ENCODE data around the gene MYO1B.

Gene MYO1B

DNA sequence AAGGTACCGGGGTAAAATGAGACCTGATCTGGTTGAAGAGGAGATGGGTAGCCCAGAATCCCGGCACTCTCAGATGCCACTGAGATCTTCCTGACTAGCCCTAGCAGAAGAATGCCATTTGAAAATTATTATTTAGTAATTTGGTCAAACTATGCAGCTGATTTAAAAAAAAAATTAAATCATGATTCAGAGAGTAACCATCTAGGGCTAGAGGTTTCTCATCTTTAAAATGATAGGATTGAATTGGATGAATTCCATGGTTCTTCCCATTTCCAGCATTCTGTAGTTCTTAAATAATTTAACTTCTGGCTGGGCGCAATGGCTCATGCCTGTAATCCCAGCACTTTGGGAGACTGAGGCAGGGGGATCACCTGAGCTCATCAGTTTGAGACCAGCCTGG is 106.1 kb downstream of the MYO1B start:
- Histone ChIP-seq H4K20me1 (ENCODE audit: insufficient read depth, low read length) (no peaks in the 10 kb centered on the region), H3K9ac (ENCODE audit: low read length) (no peak overlapping the region), H3K4me1 (ENCODE audit: insufficient read depth, low read length, severe bottlenecking) (no peaks in the 10 kb centered on the region), H3K9me3 (ENCODE audit: low read length) (no peaks in the 10 kb centered on the region), H3K4me2 (ENCODE audit: low read length) (no peak overlapping the region), H2AFZ (ENCODE audit: low read length) (no peak overlapping the region), H3K4me3 (ENCODE audit: low read depth, low read length, poor library complexity, severe bottlenecking) (no peak overlapping the region), H3K27me3 (ENCODE audit: insufficient read depth, low read length) (no peaks in the 10 kb centered on the region), H3K36me3 (ENCODE audit: insufficient read depth, low read length) (no peaks in the 10 kb centered on the region), H3F3A (ENCODE audit: insufficient read depth, low read length) (no peaks in the 10 kb centered on the region), H3K9me2 (ENCODE audit: low read depth, low read length) (no peaks in the 10 kb centered on the region), H3K79me2 (ENCODE audit: insufficient read depth, low read length) (no peaks in the 10 kb centered on the region), H3K27ac (ENCODE audit: low read depth, low read length, poor library complexity, severe bottlenecking) (no peak overlapping the region)
- no peak for TF ChIP-seq EZH2 (IDR thresholded peaks at IDR 0.05; ENCODE audit: borderline replicate concordance, low read length)
- TF ChIP-seq, protein P1, sequence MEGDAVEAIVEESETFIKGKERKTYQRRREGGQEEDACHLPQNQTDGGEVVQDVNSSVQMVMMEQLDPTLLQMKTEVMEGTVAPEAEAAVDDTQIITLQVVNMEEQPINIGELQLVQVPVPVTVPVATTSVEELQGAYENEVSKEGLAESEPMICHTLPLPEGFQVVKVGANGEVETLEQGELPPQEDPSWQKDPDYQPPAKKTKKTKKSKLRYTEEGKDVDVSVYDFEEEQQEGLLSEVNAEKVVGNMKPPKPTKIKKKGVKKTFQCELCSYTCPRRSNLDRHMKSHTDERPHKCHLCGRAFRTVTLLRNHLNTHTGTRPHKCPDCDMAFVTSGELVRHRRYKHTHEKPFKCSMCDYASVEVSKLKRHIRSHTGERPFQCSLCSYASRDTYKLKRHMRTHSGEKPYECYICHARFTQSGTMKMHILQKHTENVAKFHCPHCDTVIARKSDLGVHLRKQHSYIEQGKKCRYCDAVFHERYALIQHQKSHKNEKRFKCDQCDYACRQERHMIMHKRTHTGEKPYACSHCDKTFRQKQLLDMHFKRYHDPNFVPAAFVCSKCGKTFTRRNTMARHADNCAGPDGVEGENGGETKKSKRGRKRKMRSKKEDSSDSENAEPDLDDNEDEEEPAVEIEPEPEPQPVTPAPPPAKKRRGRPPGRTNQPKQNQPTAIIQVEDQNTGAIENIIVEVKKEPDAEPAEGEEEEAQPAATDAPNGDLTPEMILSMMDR (IDR thresholded peaks at IDR 0.05; ENCODE audit: low read length), result no peak

DNA sequence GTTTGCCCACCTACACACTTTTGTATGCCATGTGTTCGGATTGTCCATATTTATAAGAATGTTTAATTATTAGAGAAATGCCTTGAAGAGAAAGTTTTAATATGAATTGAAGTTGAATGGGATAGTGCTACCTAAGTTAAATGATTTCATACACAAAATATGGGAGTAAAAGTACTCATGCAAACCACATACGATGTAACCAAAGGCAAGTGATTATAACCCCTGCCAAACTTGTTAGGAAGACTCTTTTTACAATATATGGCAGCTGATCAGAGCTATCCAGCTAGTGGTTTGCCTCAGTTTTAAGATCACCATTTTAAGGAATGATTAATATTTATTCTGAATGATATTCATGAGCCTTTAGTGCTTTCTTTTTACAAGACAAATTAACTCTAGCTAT is 106.7 kb downstream of the MYO1B start:
- TF ChIP-seq EZH2 (IDR thresholded peaks at IDR 0.05; ENCODE audit: borderline replicate concordance, low read length), result no peak
- no peak overlapping the region for H3K4me3 ChIP-seq (ENCODE audit: low read depth, low read length, poor library complexity, severe bottlenecking)
- H3K79me2 ChIP-seq (ENCODE audit: insufficient read depth, low read length), result no peaks in the 10 kb centered on the region
- H3K36me3 ChIP-seq (ENCODE audit: insufficient read depth, low read length), result no peaks in the 10 kb centered on the region
- H4K20me1 ChIP-seq (ENCODE audit: insufficient read depth, low read length), result no peaks in the 10 kb centered on the region
- H3K9me2 ChIP-seq (ENCODE audit: low read depth, low read length), result no peaks in the 10 kb centered on the region
- no peaks in the 10 kb centered on the region for H3F3A ChIP-seq (ENCODE audit: insufficient read depth, low read length)
- H3K27me3 ChIP-seq (ENCODE audit: insufficient read depth, low read length), result no peaks in the 10 kb centered on the region
- no peaks in the 10 kb centered on the region for H3K4me1 ChIP-seq (ENCODE audit: insufficient read depth, low read length, severe bottlenecking)
- no peak overlapping the region for H2AFZ ChIP-seq (ENCODE audit: low read length)
- H3K9ac ChIP-seq (ENCODE audit: low read length), result no peak overlapping the region
- H3K4me2 ChIP-seq (ENCODE audit: low read length), result no peak overlapping the region
- H3K27ac ChIP-seq (ENCODE audit: low read depth, low read length, poor library complexity, severe bottlenecking), result no peak overlapping the region
- no peaks in the 10 kb centered on the region for H3K9me3 ChIP-seq (ENCODE audit: low read length)

DNA sequence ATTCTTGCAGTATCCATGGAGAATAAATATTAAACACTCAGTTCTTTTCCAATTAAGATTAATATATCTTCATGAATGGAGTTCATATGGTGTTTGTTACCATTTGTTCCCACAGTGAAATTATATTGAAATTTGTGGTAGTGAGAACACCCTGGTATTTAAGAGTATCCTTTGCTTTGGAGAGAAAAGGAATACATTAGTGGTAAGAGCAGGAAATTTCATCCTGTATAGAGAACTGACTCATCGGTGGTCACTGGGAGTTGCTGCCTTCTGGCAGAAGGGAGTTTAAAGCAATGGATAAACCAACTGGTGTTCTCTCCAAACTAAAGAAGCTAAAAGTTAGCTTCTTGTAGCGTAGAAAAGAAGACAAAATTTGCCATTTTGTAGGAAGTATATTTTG is 107.3 kb downstream of the MYO1B start:
- Histone ChIP-seq H3K4me2 (ENCODE audit: low read length) (no peak overlapping the region), H3F3A (ENCODE audit: insufficient read depth, low read length) (no peaks in the 10 kb centered on the region), H4K20me1 (ENCODE audit: insufficient read depth, low read length) (no peaks in the 10 kb centered on the region), H2AFZ (ENCODE audit: low read length) (no peak overlapping the region), H3K27me3 (ENCODE audit: insufficient read depth, low read length) (no peaks in the 10 kb centered on the region), H3K27ac (ENCODE audit: low read depth, low read length, poor library complexity, severe bottlenecking) (no peak overlapping the region), H3K79me2 (ENCODE audit: insufficient read depth, low read length) (no peaks in the 10 kb centered on the region), H3K9ac (ENCODE audit: low read length) (no peak overlapping the region), H3K36me3 (ENCODE audit: insufficient read depth, low read length) (no peaks in the 10 kb centered on the region), H3K4me1 (ENCODE audit: insufficient read depth, low read length, severe bottlenecking) (no peaks in the 10 kb centered on the region), H3K4me3 (ENCODE audit: low read depth, low read length, poor library complexity, severe bottlenecking) (no peak overlapping the region), H3K9me2 (ENCODE audit: low read depth, low read length) (no peaks in the 10 kb centered on the region), H3K9me3 (ENCODE audit: low read length) (no peaks in the 10 kb centered on the region)
- no peak for TF ChIP-seq EZH2 (IDR thresholded peaks at IDR 0.05; ENCODE audit: borderline replicate concordance, low read length)
- TF ChIP-seq, protein P1 (IDR thresholded peaks at IDR 0.05; ENCODE audit: low read length), result no peak

DNA sequence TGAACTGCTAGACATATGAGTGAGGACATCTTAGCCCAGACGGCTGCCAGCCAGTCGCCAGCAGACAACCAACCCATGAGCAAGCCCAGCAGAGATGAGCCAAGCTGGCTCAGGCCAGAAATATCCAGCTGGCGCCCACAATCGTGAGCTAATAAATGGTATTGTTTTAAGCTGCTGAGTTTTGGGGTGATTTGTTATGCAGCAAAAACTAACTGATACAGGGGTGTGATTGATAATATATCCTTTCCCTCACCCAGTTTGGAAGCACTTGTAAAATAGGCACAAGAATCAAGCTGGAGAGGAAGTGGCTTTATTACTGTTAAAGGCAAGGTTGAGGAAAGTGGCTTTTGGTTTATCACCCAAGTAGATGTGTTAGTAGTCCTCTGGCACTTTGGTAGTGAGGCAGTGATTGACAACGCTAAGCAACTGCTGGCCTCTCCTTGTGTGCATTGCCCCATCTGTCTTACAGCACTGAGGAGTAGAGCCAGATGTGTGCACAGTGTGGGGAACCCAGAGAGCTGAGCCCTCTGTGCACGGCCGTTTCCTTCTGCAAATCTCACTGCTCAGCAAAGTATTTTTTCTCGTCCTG is 110.1 kb downstream of the MYO1B start:
- no peaks in the 10 kb centered on the region for H3K79me2 ChIP-seq (ENCODE audit: insufficient read depth, low read length)
- no peak overlapping the region for H3K4me3 ChIP-seq (ENCODE audit: low read depth, low read length, poor library complexity, severe bottlenecking)
- H2AFZ ChIP-seq (ENCODE audit: low read length), result no peak overlapping the region
- no peaks in the 10 kb centered on the region for H3K9me3 ChIP-seq (ENCODE audit: low read length)
- no peaks in the 10 kb centered on the region for H3F3A ChIP-seq (ENCODE audit: insufficient read depth, low read length)
- no peaks in the 10 kb centered on the region for H3K9me2 ChIP-seq (ENCODE audit: low read depth, low read length)
- no peak overlapping the region for H3K9ac ChIP-seq (ENCODE audit: low read length)
- no peaks in the 10 kb centered on the region for H3K36me3 ChIP-seq (ENCODE audit: insufficient read depth, low read length)
- H3K27me3 ChIP-seq (ENCODE audit: insufficient read depth, low read length), result no peaks in the 10 kb centered on the region
- TF ChIP-seq, protein P1 (IDR thresholded peaks at IDR 0.05; ENCODE audit: low read length), result no peak
- no peak for TF ChIP-seq EZH2 (IDR thresholded peaks at IDR 0.05; ENCODE audit: borderline replicate concordance, low read length)
- H3K27ac ChIP-seq (ENCODE audit: low read depth, low read length, poor library complexity, severe bottlenecking), result no peak overlapping the region
- H4K20me1 ChIP-seq (ENCODE audit: insufficient read depth, low read length), result no peaks in the 10 kb centered on the region
- no peaks in the 10 kb centered on the region for H3K4me1 ChIP-seq (ENCODE audit: insufficient read depth, low read length, severe bottlenecking)
- no peak overlapping the region for H3K4me2 ChIP-seq (ENCODE audit: low read length)
